ENCODE measurements around the gene SSRP1.
"Not testable (repeated sequence)": the region's sequence is repeated elsewhere in the genome, so short reads cannot be mapped to it uniquely, and the experiment has no call there.

Gene SSRP1

DNA sequence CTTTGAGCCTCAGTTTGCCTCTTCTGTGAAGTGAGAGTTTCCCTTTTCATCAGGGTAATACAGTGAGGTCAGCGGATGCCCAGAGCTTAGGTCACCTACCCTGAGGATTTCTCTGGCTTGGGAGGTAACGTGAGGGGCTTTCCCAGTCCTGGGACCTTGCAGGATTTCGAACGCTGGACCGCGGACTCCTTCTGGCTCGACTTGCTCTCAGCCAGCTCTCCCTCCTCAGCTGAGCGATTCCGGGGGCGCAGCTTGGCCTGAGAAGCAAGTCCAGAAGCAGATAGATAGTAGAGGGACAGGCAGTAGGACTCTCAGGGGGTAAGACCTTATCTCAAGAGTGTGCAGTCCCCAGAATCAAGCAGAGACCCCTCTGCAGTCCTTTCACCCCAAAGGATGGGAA, 34.9 kb downstream of the SSRP1 start:
- DNase-seq (ENCODE audit: low read depth in 2 of 2) = no peak

- no peak for DNase-seq (ENCODE audit: low read depth in 2 of 2)
Observed at GRCh38 chr11:57299150-57299737, 36.4 kb downstream of the SSRP1 start.

- DNase-seq (ENCODE audit: low read depth in 2 of 2) = no peak
Observed at GRCh38 chr11:57297221-57297620, 38.5 kb downstream of the SSRP1 start.

DNA sequence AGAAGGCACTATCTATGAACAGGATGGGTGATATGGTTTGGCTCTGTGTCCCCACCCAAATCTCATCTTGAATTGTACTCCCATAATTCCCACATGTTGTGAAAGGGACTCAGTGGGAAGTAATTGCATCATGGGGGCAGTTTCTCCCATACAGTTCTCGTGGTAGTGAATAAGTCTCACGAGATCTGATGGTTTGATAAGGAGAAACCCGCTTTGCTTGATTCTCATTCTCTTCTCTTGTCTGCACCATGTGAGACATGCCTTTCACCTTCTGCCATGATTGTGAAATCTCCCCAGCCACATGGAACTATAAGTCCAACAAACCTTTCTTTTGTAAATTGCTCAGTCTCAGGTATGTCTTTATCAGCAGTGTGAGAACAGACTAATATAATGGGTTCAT, 39.5 kb downstream of the SSRP1 start:
- not testable (repeated sequence) for DNase-seq (ENCODE audit: low read depth in 2 of 2)

DNA sequence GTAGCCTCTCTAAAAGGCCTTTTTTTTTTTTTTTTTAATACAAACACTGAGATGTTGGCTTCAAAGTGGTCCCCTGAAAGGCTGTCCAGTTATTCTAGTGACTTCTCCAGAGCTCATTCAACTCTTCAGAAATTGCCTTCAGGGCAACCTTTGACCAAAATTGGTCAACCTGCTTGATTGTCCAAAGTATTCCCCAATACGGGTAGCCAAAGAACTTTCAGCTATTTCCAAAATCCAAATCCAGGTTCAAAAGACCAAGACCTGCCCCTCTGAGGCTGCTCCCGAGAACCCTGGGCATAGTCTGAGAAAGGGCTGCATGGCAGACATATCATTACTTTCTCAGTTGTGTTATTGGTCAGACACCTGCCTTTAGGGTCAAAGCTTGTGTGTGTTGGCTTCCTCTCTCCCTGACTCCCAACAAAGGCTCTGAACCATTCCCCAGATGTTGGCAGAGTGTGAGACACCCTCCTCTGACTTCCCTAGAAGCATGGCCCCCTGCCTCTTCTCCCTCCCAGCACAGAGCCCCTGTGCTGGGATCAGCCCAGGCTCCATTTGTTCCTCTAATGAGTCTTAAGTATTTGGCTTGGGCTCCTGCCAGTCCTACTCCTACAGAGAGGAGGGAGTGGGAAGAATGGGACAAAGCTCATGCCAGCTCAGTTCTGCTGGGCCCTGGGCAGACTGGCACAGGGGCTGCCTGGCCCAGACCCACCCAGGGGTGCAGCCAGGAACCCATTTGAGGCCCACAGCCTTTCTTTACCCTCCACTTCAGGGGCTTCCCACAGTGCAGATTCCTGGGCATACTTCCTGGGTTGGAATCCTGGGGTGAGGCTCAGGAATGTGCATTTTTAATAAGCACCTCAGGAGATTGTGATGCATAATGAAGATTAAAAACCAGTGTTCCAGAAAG, 41.2 kb downstream of the SSRP1 start:
- no peak for DNase-seq (ENCODE audit: low read depth in 2 of 2)

DNA sequence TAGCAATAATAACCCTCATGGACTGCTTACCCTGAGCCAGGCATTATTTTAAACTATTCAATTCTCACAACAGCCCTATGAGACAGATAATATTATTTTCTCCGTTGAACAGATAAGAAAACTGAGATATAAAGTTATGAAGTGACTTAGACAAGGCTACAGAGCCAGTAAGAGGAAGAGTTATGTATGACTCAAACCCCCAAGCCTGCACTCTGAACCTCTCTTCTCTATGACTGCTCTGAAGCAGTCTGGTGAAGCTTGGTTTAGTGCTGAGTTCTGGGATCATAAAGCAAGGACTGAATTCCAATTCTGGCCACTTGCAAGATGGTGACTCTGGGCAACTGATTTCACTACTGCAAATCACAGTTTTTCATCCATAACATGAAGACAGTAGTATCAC, 45.4 kb downstream of the SSRP1 start:
- DNase-seq (ENCODE audit: low read depth in 2 of 2) = no peak

DNA sequence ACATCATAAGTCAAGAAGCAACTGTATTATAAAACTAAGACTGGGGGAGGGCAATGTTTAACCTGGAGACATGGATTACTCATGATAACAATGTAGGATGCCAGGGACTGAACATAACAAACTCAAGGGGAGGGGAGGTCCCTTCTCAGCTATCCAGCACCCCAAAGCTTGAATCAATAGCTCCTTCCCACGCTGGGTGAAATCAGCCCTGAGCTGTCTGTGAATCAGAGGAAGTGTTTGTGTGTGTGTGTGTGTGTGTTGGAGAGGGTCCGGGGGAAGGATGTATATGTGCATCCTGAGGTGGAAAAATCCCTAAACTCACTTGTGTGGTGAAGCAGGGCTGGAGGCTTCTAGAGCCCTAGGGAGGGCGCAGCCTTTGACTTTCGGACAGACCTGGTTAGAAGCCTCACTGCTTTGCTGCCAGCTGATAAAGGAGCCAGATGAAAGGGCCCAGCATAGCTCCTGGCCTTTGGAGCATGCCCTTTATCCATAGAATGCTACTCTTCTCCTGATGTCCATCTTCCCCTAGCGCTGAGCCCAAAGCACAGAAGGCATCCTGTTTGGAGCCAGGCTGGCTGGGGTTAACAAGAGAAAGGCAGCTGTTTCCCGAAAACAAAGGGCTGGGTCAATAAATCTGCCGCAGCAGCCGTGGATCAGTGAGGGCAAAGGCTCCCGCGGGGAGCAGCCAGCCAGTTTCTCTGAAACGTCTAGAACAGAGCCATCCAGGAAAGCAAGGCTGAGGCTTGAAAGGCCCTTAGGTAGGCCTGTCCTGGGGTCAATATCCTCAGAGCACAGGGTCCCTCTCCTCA, 46.7 kb downstream of the SSRP1 start:
- no peak for DNase-seq (ENCODE audit: low read depth in 2 of 2)

DNA sequence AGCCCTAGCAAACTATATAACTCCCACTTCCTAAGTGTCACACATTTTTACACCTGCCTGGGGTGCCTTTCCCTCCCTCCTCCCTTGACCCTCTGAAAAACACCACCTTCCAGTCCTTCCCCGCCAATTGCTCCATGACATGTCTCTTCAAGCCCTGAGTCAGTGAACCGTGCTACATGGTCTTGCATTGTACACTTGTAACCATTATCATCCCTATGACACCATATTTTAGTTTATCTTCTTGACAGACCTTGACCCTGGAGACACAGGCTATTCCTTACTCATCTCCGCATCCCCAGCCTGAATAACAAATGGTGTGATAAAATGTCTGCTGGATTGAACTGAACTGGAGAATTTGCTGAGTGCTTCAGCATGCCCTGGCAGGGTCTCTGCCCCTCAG, 47.8 kb downstream of the SSRP1 start:
- DNase-seq (ENCODE audit: low read depth in 2 of 2) = no peak

DNA sequence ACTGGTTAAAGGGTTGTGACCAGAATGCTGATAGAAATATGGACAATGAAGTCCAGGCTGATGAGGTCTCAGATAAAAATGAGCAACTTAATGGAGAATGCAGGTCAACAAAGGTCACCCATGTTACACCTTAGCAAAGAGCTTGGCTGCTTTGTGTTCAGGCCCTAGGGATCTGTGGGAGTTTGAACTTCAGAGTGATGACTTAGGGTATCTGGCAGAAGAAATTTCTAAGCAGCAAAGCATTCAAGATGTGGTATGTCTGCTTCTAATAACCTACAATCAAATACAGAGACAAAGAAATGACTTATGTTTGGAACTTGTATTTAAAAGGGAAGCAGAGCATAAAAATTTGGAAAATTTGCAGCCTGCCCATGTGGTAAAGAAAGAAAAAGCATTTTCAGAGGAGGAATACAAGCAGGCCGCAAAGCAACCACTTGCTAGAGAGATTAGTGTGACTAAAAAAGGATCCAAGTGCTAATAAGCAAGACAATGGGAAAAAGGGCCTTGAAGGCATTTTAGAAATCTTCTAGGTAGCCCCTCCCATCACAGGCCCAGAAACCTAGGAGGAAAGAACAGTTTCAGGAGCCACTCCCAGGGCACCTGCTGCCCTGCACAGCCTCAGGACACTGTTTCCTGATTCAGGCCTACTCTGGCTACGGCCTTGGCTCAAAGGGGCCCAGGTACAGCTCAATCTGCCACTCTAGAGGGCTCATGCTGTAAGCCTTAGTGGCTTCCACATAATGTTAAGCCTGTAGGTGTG, 52.3 kb downstream of the SSRP1 start:
- no peak for DNase-seq (ENCODE audit: low read depth in 2 of 2)

DNA sequence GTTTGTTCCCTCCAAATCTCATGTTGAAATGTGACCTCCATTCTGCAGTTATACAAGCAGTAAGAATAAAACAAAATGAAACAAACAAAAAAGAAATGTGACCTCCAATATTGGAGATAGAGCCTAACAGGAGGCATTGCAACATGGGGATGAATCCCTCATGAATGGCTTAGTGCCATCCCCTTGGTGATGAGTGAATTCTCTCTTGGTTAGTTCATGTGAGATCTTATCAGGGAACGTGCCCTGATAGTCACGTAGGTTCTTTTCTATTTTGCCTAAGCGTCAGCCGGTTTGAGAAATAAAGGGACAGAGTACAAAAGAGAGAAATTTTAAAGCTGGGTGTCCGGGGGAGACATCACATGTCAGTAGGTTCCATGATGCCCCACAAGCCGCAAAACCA, 54.1 kb downstream of the SSRP1 start:
- not testable (repeated sequence) for DNase-seq (ENCODE audit: low read depth in 2 of 2)

- no peak for DNase-seq (ENCODE audit: low read depth in 2 of 2)
Observed at GRCh38 chr11:57279116-57279515, 56.6 kb downstream of the SSRP1 start.

GRCh38 chr11:57278721-57279095, 57.0 kb downstream of the SSRP1 start:
- DNase-seq (ENCODE audit: low read depth in 2 of 2) = no peak

DNA sequence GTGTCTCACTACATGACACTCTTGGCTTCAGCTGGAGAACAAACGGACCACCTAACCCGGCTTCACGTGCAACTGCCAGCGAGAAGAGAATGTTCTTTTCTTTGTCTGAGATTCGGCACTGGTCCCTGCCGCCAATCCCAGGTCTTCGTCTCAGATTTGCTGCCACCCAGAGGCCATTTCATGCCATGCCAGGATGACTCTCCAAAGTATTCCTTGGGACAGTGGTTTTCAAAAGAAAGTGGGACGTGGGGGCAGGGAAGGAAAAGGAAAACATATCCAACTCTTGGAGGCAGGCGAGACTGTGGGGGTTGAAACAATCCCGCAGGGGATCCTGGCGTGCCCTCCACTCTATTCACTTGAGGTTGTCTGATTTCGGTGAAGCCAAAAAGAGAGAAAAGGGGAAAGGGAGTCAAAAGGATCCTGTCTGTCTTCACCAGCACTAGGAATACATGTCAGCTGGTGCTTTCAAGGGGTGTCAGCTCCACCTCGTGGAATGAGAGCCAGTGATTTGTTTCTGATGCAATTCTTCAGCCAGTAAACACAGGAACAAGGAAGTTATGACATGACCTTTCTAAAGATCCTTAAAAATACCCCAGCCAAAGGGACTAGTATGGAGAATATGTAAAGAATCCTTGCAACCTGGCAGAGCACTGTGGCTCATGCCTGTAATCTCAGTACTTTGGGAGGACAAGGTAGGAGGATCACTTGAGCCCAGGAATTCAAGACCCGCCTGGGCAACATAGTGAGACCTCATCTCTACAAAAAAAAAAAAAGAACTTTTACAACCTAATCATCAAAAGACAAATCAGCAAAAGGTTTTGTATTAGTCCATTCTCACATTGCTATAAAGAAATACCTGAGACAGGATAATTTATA, 57.6 kb downstream of the SSRP1 start:
- peak; percentile 4 to 29 for DNase-seq (ENCODE audit: low read depth in 2 of 2)

- no peak for DNase-seq (ENCODE audit: low read depth in 2 of 2)
Observed at GRCh38 chr11:57276971-57277675, 58.6 kb downstream of the SSRP1 start.

DNA sequence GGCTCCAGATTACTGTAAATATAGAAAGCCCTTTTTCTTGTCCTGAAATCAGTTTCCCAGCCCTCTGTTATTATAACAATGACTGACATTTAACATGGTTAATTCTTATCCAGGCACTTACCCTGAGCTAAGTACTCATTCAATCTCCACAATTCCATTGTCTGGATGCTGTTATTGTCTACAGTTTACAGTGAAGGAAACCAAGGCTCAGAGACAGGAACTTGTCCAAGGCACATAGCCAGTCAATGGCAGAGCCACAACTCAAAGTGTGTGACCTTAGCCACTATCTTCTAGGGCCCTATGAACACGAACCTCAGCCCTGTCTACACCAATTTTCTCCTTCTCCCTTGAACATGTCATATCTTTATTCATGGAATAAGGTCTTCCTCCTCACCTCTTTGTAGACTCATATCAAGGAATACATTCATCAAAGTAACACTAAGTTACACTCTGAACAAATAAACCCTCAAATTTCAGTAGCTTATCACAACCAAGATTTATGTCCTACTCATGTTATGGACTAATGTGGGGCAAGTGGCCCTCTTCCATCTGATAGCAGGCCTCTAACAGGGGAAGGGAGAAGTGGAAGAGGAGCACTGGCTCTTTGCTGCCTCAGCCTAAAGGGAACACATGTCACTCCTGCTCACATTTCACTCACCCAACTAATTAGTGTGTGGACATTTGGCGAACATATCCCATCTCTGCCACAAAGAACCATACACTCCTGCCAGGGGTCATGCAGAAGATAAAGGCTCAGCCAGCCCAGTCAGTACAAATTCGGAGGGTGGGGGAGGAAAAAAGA, 59.3 kb downstream of the SSRP1 start:
- DNase-seq (ENCODE audit: low read depth in 2 of 2) = no peak

Data from stimulated activated CD8-positive, alpha-beta memory T cell treated with anti-CD3 and anti-CD28 coated beads, Interleukin-2, amount 100 ng/mL, for 48 hours (primary cell).